Neural cell (in vitro differentiated cells): Measurements from ENCODE around the gene GNG7.

Experiments used
- EZH2 ChIP-seq: fragments of 200-600, 300-800 bp; shearing (Covaris generic), sonication (generic); IDR thresholded peaks from 2 replicates; pipeline ENCODE4 v1.6.1; 2014; ENCODE audit warnings: antibody characterized with exemption, low read length, borderline replicate concordance, mild to moderate bottlenecking; ENCODE audit not compliant: insufficient read depth, poor library complexity, severe bottlenecking
- RAD21 ChIP-seq: fragments of 450-650 bp; conservative IDR thresholded peaks from 2 replicates; pipeline ENCODE4 v1.6.1; 2014; ENCODE audit warnings: antibody characterized with exemption, mild to moderate bottlenecking, moderate library complexity
- TAF1 ChIP-seq: IDR thresholded peaks from 2 replicates; pipeline ENCODE4 v1.6.1; 2012; ENCODE audit warnings: low read depth
- TF ChIP-seq, protein P1 (sequence below): fragments of 450-650 bp; IDR thresholded peaks from 2 replicates; pipeline ENCODE4 v1.5.1; 2014; ENCODE audit warnings: antibody characterized with exemption, mild to moderate bottlenecking, moderate library complexity; ENCODE audit not compliant: poor library complexity, severe bottlenecking

DNA sequence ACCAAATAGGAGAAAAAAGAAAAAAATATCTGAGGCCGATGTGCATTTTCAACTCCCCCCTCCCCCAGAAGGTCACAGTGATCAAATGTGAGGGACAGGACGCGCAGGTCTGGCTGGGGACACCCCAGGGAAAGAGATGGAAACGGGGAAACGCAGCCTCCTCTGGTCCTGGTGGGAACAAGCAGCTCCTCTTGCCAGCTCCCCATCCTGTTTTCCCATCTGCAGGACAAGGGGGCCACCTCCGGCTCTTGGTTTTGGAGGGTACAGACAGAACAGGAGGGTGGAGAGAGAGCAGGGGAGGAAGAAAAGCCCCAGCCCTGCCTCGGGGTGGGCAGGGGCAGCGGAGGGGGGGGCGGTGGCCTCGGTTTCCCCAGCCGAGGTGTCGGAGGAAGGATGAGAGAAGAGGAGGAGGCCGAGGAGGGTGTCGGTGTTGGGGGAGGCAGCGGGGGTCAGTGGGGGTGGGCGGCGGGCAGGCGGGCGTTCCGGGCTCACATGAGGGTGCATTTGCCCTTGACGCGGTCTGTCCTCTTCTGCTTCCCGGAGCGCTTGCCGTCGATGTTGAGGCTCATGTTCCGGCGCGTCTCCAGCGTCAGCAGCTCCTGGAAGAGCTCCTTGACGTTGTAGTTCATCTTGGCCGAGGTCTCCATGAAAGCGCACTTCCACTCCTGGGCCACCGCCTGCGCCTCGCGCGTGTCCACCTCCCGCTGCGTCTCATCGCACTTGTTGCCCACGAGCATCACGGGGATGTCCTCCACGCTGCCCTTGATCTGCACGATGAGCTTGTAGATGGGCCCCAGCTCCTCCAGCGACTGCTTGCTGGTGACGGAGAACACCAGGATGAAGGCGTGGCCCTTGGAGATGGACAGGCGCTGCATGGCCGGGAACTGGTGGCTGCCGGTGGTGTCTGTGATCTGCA, 14.5 kb upstream of the GNG7 start:
- TF ChIP-seq, protein P1, sequence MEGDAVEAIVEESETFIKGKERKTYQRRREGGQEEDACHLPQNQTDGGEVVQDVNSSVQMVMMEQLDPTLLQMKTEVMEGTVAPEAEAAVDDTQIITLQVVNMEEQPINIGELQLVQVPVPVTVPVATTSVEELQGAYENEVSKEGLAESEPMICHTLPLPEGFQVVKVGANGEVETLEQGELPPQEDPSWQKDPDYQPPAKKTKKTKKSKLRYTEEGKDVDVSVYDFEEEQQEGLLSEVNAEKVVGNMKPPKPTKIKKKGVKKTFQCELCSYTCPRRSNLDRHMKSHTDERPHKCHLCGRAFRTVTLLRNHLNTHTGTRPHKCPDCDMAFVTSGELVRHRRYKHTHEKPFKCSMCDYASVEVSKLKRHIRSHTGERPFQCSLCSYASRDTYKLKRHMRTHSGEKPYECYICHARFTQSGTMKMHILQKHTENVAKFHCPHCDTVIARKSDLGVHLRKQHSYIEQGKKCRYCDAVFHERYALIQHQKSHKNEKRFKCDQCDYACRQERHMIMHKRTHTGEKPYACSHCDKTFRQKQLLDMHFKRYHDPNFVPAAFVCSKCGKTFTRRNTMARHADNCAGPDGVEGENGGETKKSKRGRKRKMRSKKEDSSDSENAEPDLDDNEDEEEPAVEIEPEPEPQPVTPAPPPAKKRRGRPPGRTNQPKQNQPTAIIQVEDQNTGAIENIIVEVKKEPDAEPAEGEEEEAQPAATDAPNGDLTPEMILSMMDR: no peak
- TF ChIP-seq RAD21 (no peak), EZH2 (no peak), TAF1 (no peak)
